GM23338 (cell line): ENCODE results near the gene ORAI2. TPM values are rescaled to one million over a fixed set of nuclear protein-coding genes. Genes with fewer than 3 reads are reported as not detected.

ENCODE experiments used
- ATAC-seq: fragments of 200-7000 bp; cut with Tn5 transposase; 3 replicates; pipeline ENCODE4 v1.9.1; 2020
- DNase-seq: peaks from one replicate; pipeline ENCODE4 v3.0.0-alpha.2; 2015; ENCODE audit warnings: low spot score
- H2AFZ ChIP-seq: fragments of 200-600 bp; sonication (generic); 2 replicates; pipeline ENCODE4 v1.8.0; 2016; ENCODE audit warnings: antibody characterized with exemption, mild to moderate bottlenecking, moderate library complexity
- H3F3A ChIP-seq: fragments of 200-600 bp; sonication (generic); replicated peaks from 2 replicates; pipeline ENCODE4 v1.8.0; 2017; ENCODE audit warnings: antibody characterized with exemption, mixed run types, low read depth
- H3K27ac ChIP-seq: fragments of 200-600 bp; sonication (generic); 2 replicates; pipeline ENCODE4 v1.6.1; 2016; ENCODE audit warnings: low read depth
- H3K27me3 ChIP-seq: fragments of 200-600 bp; sonication (generic); 2 replicates; pipeline ENCODE4 v1.8.0; 2016; ENCODE audit warnings: mild to moderate bottlenecking, mixed run types, moderate library complexity; ENCODE audit not compliant: insufficient read depth
- H3K36me3 ChIP-seq: fragments of 200-600 bp; sonication (generic); 2 replicates; pipeline ENCODE4 v1.8.0; 2016; ENCODE audit warnings: mild to moderate bottlenecking; ENCODE audit not compliant: insufficient read depth
- H3K4me1 ChIP-seq: fragments of 200-600 bp; sonication (generic); 2 replicates; pipeline ENCODE4 v1.8.0; 2016; ENCODE audit warnings: mild to moderate bottlenecking, moderate library complexity; ENCODE audit not compliant: insufficient read depth
- H3K4me2 ChIP-seq: fragments of 200-600 bp; sonication (generic); 2 replicates; pipeline ENCODE4 v1.7.1; 2017; ENCODE audit warnings: mixed run types
- H3K4me3 ChIP-seq: fragments of 200-600 bp; sonication (generic); 2 replicates; pipeline ENCODE4 v1.6.1; 2016; ENCODE audit warnings: mixed run types
- H3K79me2 ChIP-seq: fragments of 200-600 bp; sonication (generic); replicated peaks from 2 replicates; pipeline ENCODE4 v1.8.0; 2017; ENCODE audit warnings: mild to moderate bottlenecking; ENCODE audit not compliant: insufficient read depth
- H3K9me2 ChIP-seq: fragments of 200-600 bp; sonication (generic); 2 replicates; pipeline ENCODE4 v1.8.0; 2017; ENCODE audit not compliant: insufficient read depth
- H4K20me1 ChIP-seq: fragments of 200-600 bp; sonication (generic); replicated peaks from 2 replicates; pipeline ENCODE4 v1.8.0; 2017; ENCODE audit warnings: mild to moderate bottlenecking; ENCODE audit not compliant: insufficient read depth
- H3K27ac Mint-ChIP-seq: 2 replicates; pipeline ENCODE4 v1.8.0; 2020; ENCODE audit warnings: inconsistent platforms, mild to moderate bottlenecking, moderate library complexity, mixed read lengths
- H3K27me3 Mint-ChIP-seq: 3 replicates; pipeline ENCODE4 v1.8.0; 2022; ENCODE audit warnings: low read depth, mild to moderate bottlenecking, moderate library complexity, mixed read lengths, inconsistent platforms; ENCODE audit not compliant: insufficient read depth, poor library complexity
- H3K36me3 Mint-ChIP-seq: 3 replicates; pipeline ENCODE4 v1.8.0; 2021; ENCODE audit warnings: low read depth, mild to moderate bottlenecking, inconsistent platforms, moderate library complexity, mixed read lengths
- H3K4me1 Mint-ChIP-seq: 3 replicates; pipeline ENCODE4 v1.8.0; 2020; ENCODE audit warnings: mild to moderate bottlenecking, inconsistent platforms, mixed read lengths
- H3K4me3 Mint-ChIP-seq: 3 replicates; pipeline ENCODE4 v1.8.0; 2021; ENCODE audit warnings: moderate library complexity, mild to moderate bottlenecking, inconsistent platforms, mixed read lengths
- H3K9me3 Mint-ChIP-seq: 3 replicates; pipeline ENCODE4 v1.8.0; 2020; ENCODE audit warnings: moderate library complexity, mild to moderate bottlenecking, inconsistent platforms, mixed read lengths
- CREB1 ChIP-seq: fragments of 250-450 bp; sonication (Bioruptor Pico); IDR thresholded peaks from 2 replicates; pipeline ENCODE4 v1.5.0; 2020; ENCODE audit warnings: low read depth, mild to moderate bottlenecking, moderate library complexity
- EZH2 ChIP-seq: fragments of 200-600 bp; sonication (generic); IDR thresholded peaks from one replicate; pipeline ENCODE4 v1.8.0; 2017; ENCODE audit warnings: antibody characterized with exemption, mild to moderate bottlenecking, low read depth; ENCODE audit not compliant: unreplicated experiment
- EZH2phosphoT487 ChIP-seq: fragments of 200-600 bp; sonication (generic); IDR thresholded peaks from one replicate; pipeline ENCODE4 v1.8.1; 2018; ENCODE audit warnings: antibody characterized with exemption; ENCODE audit not compliant: unreplicated experiment
- JUNB ChIP-seq: IDR thresholded peaks from one replicate; pipeline ENCODE4 v1.6.1; 2016; ENCODE audit warnings: antibody characterized with exemption; ENCODE audit not compliant: unreplicated experiment
- NANOG ChIP-seq: IDR thresholded peaks from 2 replicates; pipeline ENCODE4 v1.6.1; 2016; ENCODE audit warnings: antibody characterized with exemption, borderline replicate concordance
- POLR2AphosphoS5 ChIP-seq: IDR thresholded peaks from 2 replicates; pipeline ENCODE4 v1.6.1; 2016; ENCODE audit warnings: antibody characterized with exemption, low read depth
- STAT1 ChIP-seq: IDR thresholded peaks from one replicate; pipeline ENCODE4 v1.6.1; 2016; ENCODE audit warnings: antibody characterized with exemption; ENCODE audit not compliant: unreplicated experiment
- ZNF114 ChIP-seq: fragments of 250-450 bp; sonication (Bioruptor Pico); IDR thresholded peaks from 2 replicates; pipeline ENCODE4 v1.5.0; 2020; ENCODE audit warnings: mild to moderate bottlenecking, moderate library complexity
- ZNF331 ChIP-seq: fragments of 250-450 bp; sonication (Bioruptor Pico); IDR thresholded peaks from 2 replicates; pipeline ENCODE4 v1.5.0; 2020; ENCODE audit warnings: low read depth, mild to moderate bottlenecking, moderate library complexity
- polyA plus RNA-seq: library from polyadenylated mRNA; unstranded; fragments of >200 nt; fragmentation: Nextera tagmentation; extraction: Ambion mirVana; gene quantifications from 2 replicates; pipeline ENCODE4 v1.2.1, GENCODE V29; 2016
- total RNA-seq: library from RNA; depleted of rRNA; stranded (reverse); fragments of >200 nt; shearing (Covaris generic); gene quantifications from 2 replicates; pipeline ENCODE4 v1.2.3, GENCODE V29; 2014
- TF ChIP-seq, protein P1 (sequence below): IDR thresholded peaks from one replicate; pipeline ENCODE4 v1.6.1; 2018; ENCODE audit warnings: antibody characterized with exemption; ENCODE audit not compliant: unreplicated experiment
- TF ChIP-seq, protein P2 (sequence below): IDR thresholded peaks from 2 replicates; pipeline ENCODE4 v1.6.1; 2016; ENCODE audit warnings: antibody characterized with exemption
- TF ChIP-seq, protein P3 (sequence below), 2 experiments: fragments of 200-600 bp in 1 of 2; sonication (generic) in 1 of 2; conservative IDR thresholded peaks; 2 replicates each; pipeline versions ENCODE4 v1.5.1 to v1.6.1; 2016 to 2017; ENCODE audit warnings: antibody characterized with exemption in 2 of 2, low read depth in 2 of 2, mild to moderate bottlenecking in 2 of 2, moderate library complexity in 1 of 2
- TF ChIP-seq, protein P4 (sequence below): fragments of 250-450 bp; sonication (Bioruptor Pico); IDR thresholded peaks from 2 replicates; pipeline ENCODE4 v1.5.0; 2020; ENCODE audit warnings: mild to moderate bottlenecking, moderate library complexity

The ORAI2 gene
- total and polyA plus RNA-seq, 2 experiments from 2014 or later, result 6.6 to 33.8 TPM

DNA sequence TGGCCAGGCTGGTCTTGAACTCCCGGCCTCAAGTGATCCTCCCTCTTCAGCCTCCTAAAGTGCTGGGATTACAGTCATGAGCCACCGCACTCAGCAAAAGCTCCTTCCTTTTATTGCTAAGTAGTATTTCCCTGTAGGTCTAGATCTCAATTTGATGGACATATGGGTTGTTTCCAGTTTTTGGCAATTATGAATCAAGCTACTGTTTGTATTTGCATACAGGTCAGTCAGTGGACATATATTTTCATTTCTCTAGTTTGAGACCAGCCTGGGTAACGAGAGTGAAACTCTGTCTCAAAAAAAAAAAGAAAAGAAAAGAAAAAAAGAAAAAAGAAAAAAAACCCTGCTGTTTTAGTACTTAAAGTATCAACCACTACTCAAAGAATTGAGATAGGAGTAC is 43.6 kb upstream of the ORAI2 start:
- Histone ChIP-seq H3K4me3 (no peak overlapping the region), H3K4me2 (no peak overlapping the region), H3F3A (no peaks in the 10 kb centered on the region), H3K9me2 (no peaks in the 10 kb centered on the region), H3K36me3 (peaks cover 3% of the 10 kb centered on the region; the same call in 1 of the 2 replicates), H2AFZ (no peak overlapping the region), H3K27ac (no peak overlapping the region), H3K4me1 (no peaks in the 10 kb centered on the region), H4K20me1 (no peaks in the 10 kb centered on the region; the same call in 1 of the 2 replicates), H3K79me2 (no peaks in the 10 kb centered on the region), H3K27me3 (no peaks in the 10 kb centered on the region)
- H3K4me3 Mint-ChIP-seq, result no peak overlapping the region
- peaks cover 6% of the 10 kb centered on the region for H3K27me3 Mint-ChIP-seq
- no peak overlapping the region for H3K27ac Mint-ChIP-seq
- H3K36me3 Mint-ChIP-seq, result peaks cover 19% of the 10 kb centered on the region
- no peak for ATAC-seq
- no peak for DNase-seq
- H3K9me3 Mint-ChIP-seq, result no peaks in the 10 kb centered on the region
- no peaks in the 10 kb centered on the region; the same call in 2 of the 3 replicates for H3K4me1 Mint-ChIP-seq
- TF ChIP-seq, protein P1, sequence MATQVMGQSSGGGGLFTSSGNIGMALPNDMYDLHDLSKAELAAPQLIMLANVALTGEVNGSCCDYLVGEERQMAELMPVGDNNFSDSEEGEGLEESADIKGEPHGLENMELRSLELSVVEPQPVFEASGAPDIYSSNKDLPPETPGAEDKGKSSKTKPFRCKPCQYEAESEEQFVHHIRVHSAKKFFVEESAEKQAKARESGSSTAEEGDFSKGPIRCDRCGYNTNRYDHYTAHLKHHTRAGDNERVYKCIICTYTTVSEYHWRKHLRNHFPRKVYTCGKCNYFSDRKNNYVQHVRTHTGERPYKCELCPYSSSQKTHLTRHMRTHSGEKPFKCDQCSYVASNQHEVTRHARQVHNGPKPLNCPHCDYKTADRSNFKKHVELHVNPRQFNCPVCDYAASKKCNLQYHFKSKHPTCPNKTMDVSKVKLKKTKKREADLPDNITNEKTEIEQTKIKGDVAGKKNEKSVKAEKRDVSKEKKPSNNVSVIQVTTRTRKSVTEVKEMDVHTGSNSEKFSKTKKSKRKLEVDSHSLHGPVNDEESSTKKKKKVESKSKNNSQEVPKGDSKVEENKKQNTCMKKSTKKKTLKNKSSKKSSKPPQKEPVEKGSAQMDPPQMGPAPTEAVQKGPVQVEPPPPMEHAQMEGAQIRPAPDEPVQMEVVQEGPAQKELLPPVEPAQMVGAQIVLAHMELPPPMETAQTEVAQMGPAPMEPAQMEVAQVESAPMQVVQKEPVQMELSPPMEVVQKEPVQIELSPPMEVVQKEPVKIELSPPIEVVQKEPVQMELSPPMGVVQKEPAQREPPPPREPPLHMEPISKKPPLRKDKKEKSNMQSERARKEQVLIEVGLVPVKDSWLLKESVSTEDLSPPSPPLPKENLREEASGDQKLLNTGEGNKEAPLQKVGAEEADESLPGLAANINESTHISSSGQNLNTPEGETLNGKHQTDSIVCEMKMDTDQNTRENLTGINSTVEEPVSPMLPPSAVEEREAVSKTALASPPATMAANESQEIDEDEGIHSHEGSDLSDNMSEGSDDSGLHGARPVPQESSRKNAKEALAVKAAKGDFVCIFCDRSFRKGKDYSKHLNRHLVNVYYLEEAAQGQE, result no peak
- TF ChIP-seq JUNB (no peak), NANOG (no peak), ZNF331 (CRISPR knock-in tag) (no peak), STAT1 (no peak), ZNF114 (CRISPR knock-in tag) (no peak), EZH2 (no peak), EZH2phosphoT487 (no peak), POLR2AphosphoS5 (no peak), CREB1 (CRISPR knock-in tag) (no peak)
- TF ChIP-seq, protein P2, sequence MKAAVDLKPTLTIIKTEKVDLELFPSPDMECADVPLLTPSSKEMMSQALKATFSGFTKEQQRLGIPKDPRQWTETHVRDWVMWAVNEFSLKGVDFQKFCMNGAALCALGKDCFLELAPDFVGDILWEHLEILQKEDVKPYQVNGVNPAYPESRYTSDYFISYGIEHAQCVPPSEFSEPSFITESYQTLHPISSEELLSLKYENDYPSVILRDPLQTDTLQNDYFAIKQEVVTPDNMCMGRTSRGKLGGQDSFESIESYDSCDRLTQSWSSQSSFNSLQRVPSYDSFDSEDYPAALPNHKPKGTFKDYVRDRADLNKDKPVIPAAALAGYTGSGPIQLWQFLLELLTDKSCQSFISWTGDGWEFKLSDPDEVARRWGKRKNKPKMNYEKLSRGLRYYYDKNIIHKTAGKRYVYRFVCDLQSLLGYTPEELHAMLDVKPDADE, result no peak
- TF ChIP-seq, protein P3, sequence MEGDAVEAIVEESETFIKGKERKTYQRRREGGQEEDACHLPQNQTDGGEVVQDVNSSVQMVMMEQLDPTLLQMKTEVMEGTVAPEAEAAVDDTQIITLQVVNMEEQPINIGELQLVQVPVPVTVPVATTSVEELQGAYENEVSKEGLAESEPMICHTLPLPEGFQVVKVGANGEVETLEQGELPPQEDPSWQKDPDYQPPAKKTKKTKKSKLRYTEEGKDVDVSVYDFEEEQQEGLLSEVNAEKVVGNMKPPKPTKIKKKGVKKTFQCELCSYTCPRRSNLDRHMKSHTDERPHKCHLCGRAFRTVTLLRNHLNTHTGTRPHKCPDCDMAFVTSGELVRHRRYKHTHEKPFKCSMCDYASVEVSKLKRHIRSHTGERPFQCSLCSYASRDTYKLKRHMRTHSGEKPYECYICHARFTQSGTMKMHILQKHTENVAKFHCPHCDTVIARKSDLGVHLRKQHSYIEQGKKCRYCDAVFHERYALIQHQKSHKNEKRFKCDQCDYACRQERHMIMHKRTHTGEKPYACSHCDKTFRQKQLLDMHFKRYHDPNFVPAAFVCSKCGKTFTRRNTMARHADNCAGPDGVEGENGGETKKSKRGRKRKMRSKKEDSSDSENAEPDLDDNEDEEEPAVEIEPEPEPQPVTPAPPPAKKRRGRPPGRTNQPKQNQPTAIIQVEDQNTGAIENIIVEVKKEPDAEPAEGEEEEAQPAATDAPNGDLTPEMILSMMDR (conservative IDR thresholded peaks at IDR 0.05; ENCODE audit: low read depth in 2 of 2), result no peak
- TF ChIP-seq, protein P4, sequence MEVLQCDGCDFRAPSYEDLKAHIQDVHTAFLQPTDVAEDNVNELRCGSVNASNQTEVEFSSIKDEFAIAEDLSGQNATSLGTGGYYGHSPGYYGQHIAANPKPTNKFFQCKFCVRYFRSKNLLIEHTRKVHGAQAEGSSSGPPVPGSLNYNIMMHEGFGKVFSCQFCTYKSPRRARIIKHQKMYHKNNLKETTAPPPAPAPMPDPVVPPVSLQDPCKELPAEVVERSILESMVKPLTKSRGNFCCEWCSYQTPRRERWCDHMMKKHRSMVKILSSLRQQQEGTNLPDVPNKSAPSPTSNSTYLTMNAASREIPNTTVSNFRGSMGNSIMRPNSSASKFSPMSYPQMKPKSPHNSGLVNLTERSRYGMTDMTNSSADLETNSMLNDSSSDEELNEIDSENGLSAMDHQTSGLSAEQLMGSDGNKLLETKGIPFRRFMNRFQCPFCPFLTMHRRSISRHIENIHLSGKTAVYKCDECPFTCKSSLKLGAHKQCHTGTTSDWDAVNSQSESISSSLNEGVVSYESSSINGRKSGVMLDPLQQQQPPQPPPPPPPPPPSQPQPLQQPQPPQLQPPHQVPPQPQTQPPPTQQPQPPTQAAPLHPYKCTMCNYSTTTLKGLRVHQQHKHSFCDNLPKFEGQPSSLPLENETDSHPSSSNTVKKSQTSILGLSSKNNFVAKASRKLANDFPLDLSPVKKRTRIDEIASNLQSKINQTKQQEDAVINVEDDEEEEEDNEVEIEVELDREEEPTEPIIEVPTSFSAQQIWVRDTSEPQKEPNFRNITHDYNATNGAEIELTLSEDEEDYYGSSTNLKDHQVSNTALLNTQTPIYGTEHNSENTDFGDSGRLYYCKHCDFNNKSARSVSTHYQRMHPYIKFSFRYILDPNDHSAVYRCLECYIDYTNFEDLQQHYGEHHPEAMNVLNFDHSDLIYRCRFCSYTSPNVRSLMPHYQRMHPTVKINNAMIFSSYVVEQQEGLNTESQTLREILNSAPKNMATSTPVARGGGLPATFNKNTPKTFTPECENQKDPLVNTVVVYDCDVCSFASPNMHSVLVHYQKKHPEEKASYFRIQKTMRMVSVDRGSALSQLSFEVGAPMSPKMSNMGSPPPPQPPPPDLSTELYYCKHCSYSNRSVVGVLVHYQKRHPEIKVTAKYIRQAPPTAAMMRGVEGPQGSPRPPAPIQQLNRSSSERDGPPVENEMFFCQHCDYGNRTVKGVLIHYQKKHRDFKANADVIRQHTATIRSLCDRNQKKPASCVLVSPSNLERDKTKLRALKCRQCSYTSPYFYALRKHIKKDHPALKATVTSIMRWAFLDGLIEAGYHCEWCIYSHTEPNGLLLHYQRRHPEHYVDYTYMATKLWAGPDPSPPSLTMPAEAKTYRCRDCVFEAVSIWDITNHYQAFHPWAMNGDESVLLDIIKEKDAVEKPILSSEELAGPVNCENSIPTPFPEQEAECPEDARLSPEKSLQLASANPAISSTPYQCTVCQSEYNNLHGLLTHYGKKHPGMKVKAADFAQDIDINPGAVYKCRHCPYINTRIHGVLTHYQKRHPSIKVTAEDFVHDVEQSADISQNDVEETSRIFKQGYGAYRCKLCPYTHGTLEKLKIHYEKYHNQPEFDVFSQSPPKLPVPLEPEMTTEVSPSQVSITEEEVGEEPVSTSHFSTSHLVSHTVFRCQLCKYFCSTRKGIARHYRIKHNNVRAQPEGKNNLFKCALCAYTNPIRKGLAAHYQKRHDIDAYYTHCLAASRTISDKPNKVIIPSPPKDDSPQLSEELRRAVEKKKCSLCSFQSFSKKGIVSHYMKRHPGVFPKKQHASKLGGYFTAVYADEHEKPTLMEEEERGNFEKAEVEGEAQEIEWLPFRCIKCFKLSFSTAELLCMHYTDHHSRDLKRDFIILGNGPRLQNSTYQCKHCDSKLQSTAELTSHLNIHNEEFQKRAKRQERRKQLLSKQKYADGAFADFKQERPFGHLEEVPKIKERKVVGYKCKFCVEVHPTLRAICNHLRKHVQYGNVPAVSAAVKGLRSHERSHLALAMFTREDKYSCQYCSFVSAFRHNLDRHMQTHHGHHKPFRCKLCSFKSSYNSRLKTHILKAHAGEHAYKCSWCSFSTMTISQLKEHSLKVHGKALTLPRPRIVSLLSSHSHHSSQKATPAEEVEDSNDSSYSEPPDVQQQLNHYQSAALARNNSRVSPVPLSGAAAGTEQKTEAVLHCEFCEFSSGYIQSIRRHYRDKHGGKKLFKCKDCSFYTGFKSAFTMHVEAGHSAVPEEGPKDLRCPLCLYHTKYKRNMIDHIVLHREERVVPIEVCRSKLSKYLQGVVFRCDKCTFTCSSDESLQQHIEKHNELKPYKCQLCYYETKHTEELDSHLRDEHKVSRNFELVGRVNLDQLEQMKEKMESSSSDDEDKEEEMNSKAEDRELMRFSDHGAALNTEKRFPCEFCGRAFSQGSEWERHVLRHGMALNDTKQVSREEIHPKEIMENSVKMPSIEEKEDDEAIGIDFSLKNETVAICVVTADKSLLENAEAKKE (CRISPR knock-in tag), result no peak
